HEK293 (cell line): ENCODE results near the gene ASTN2.

Experiments
- CTCF ChIA-PET: fragments of 350-600 bp; formaldehyde crosslinking; extraction: SDS; loops from one replicate; lab custom pipeline; 2021; ENCODE audit warnings: antibody characterized with exemption; lab: Yijun Ruan, JAX
- POLR2A ChIA-PET: fragments of 300-600 bp; formaldehyde crosslinking; extraction: SDS; loops from one replicate; lab custom pipeline; 2020; ENCODE audit warnings: antibody characterized with exemption, inconsistent platforms; lab: Yijun Ruan, JAX
- H3K27ac ChIP-seq: fragments of 200-500 bp; sonication (Bioruptor generic); 2 replicates; pipeline ENCODE4 v1.5.1; 2014; ENCODE audit warnings: low read depth, low read length, control low read depth, inconsistent platforms; ENCODE audit errors: extremely low read depth
- H3K36me3 ChIP-seq, 2 experiments: fragments of 200-500 bp in 1 of 2; sonication (Bioruptor generic) in 1 of 2; 1 replicate in 1 of 2; 2 replicates in 1 of 2; pipeline ENCODE4 v1.5.1; 2014 to 2017; ENCODE audit warnings: inconsistent platforms in 2 of 2, low read length in 2 of 2; ENCODE audit not compliant: control insufficient read depth in 2 of 2, insufficient read depth in 1 of 2
- H3K4me1 ChIP-seq: fragments of 200-500 bp; sonication (Bioruptor generic); 2 replicates; pipeline ENCODE4 v1.5.1; 2014; ENCODE audit warnings: mild to moderate bottlenecking, low read length, inconsistent platforms; ENCODE audit not compliant: control insufficient read depth, insufficient read depth
- H3K4me3 ChIP-seq: 2 replicates; pipeline ENCODE4 v1.5.1; 2011; ENCODE audit warnings: low read depth, mild to moderate bottlenecking, control low read depth, low read length, moderate library complexity
- H3K9me3 ChIP-seq: fragments of 200-500 bp; sonication (Bioruptor generic); 2 replicates; pipeline ENCODE4 v1.5.1; 2014; ENCODE audit warnings: low read depth, low read length, inconsistent platforms; ENCODE audit not compliant: control insufficient read depth, insufficient read depth
- GFI1B ChIP-seq: fragments of 450-650 bp; formaldehyde crosslinking; IDR thresholded peaks from 2 replicates; pipeline ENCODE4 v1.5.1; 2016; ENCODE audit warnings: missing biosample characterization, missing genetic modification characterization
- GLI2 ChIP-seq: fragments of 450-650 bp; formaldehyde crosslinking; IDR thresholded peaks from 2 replicates; pipeline ENCODE4; 2017; ENCODE audit warnings: missing biosample characterization, missing genetic modification characterization, low read depth, borderline replicate concordance
- IKZF3 ChIP-seq: fragments of 450-650 bp; IDR thresholded peaks from 2 replicates; pipeline ENCODE4 v1.5.0; 2018; ENCODE audit warnings: missing biosample characterization, mild to moderate bottlenecking, missing genetic modification characterization, moderate library complexity
- OSR2 ChIP-seq: fragments of 450-650 bp; formaldehyde crosslinking; IDR thresholded peaks from 2 replicates; pipeline ENCODE4 v1.5.1; 2016; ENCODE audit warnings: missing biosample characterization, missing genetic modification characterization
- PRDM1 ChIP-seq: fragments of 450-650 bp; formaldehyde crosslinking; IDR thresholded peaks from 2 replicates; pipeline ENCODE4; 2016; ENCODE audit warnings: missing biosample characterization, missing genetic modification characterization
- YY2 ChIP-seq: fragments of 450-650 bp; formaldehyde crosslinking; IDR thresholded peaks from 2 replicates; pipeline ENCODE4 v1.5.1; 2016; ENCODE audit warnings: missing biosample characterization, missing genetic modification characterization
- ZFP69B ChIP-seq: fragments of 450-650 bp; formaldehyde crosslinking; IDR thresholded peaks from 2 replicates; pipeline ENCODE4 v1.5.1; 2016; ENCODE audit warnings: missing biosample characterization, missing genetic modification characterization
- ZNF16 ChIP-seq: fragments of 450-650 bp; formaldehyde crosslinking; IDR thresholded peaks from 2 replicates; pipeline ENCODE4 v1.5.1; 2016; ENCODE audit warnings: low read depth, missing biosample characterization, missing genetic modification characterization
- ZNF223 ChIP-seq: fragments of 450-650 bp; formaldehyde crosslinking; IDR thresholded peaks from 2 replicates; pipeline ENCODE4 v1.5.1; 2016; ENCODE audit warnings: missing biosample characterization, missing genetic modification characterization
- ZNF239 ChIP-seq: fragments of 450-650 bp; formaldehyde crosslinking; IDR thresholded peaks from 2 replicates; pipeline ENCODE4 v1.5.1; 2016; ENCODE audit warnings: missing biosample characterization, missing genetic modification characterization
- ZNF473 ChIP-seq: fragments of 450-650 bp; formaldehyde crosslinking; IDR thresholded peaks from 2 replicates; pipeline ENCODE4 v1.5.1; 2017; ENCODE audit warnings: missing biosample characterization, missing genetic modification characterization
- ZNF544 ChIP-seq: fragments of 450-650 bp; formaldehyde crosslinking; IDR thresholded peaks from 2 replicates; pipeline ENCODE4 v1.5.0; 2017; ENCODE audit warnings: missing biosample characterization, missing genetic modification characterization
- ZNF561 ChIP-seq: fragments of 450-650 bp; IDR thresholded peaks from 2 replicates; pipeline ENCODE4 v1.5.1; 2018; ENCODE audit warnings: missing biosample characterization, missing genetic modification characterization, borderline replicate concordance
- ZNF596 ChIP-seq: fragments of 450-650 bp; IDR thresholded peaks from 2 replicates; pipeline ENCODE4 v1.5.0; 2018; ENCODE audit warnings: missing biosample characterization, mild to moderate bottlenecking, missing genetic modification characterization, moderate library complexity
- ZNF621 ChIP-seq: fragments of 450-650 bp; formaldehyde crosslinking; IDR thresholded peaks from 2 replicates; pipeline ENCODE4 v1.5.1; 2017; ENCODE audit warnings: missing biosample characterization, missing genetic modification characterization
- ZNF624 ChIP-seq: fragments of 450-650 bp; formaldehyde crosslinking; IDR thresholded peaks from 2 replicates; pipeline ENCODE4 v1.5.1; 2017; ENCODE audit warnings: missing biosample characterization, missing genetic modification characterization
- ZNF747 ChIP-seq: fragments of 450-650 bp; formaldehyde crosslinking; IDR thresholded peaks from 2 replicates; pipeline ENCODE4 v1.5.1; 2016; ENCODE audit warnings: missing biosample characterization, missing genetic modification characterization
- ZNF768 ChIP-seq: fragments of 450-650 bp; formaldehyde crosslinking; IDR thresholded peaks from 2 replicates; pipeline ENCODE4 v1.5.1; 2018; ENCODE audit warnings: missing biosample characterization, mild to moderate bottlenecking, missing genetic modification characterization
- ZNF777 ChIP-seq: fragments of 450-650 bp; formaldehyde crosslinking; IDR thresholded peaks from 2 replicates; pipeline ENCODE4 v1.5.1; 2017; ENCODE audit warnings: missing biosample characterization, missing genetic modification characterization, borderline replicate concordance
- TF ChIP-seq, protein P1 (sequence below): sonication (generic); formaldehyde crosslinking; IDR thresholded peaks from 2 replicates; pipeline ENCODE4 v1.8.1; 2022; ENCODE audit warnings: mild to moderate bottlenecking, moderate library complexity, missing genetic modification reagents
- TF ChIP-seq, protein P2 (sequence below): fragments of 450-650 bp; formaldehyde crosslinking; IDR thresholded peaks from 2 replicates; pipeline ENCODE4 v1.5.1; 2016; ENCODE audit warnings: missing biosample characterization, missing genetic modification characterization
- TF ChIP-seq, protein P3 (sequence below): fragments of 450-650 bp; formaldehyde crosslinking; IDR thresholded peaks from 2 replicates; pipeline ENCODE4 v1.5.1; 2016; ENCODE audit warnings: missing biosample characterization, missing genetic modification characterization
- TF ChIP-seq, protein P4 (sequence below): fragments of 450-650 bp; formaldehyde crosslinking; IDR thresholded peaks from 2 replicates; pipeline ENCODE4 v1.5.1; 2016; ENCODE audit warnings: missing biosample characterization, missing genetic modification characterization
- TF ChIP-seq, protein P5 (sequence below): fragments of 450-650 bp; formaldehyde crosslinking; IDR thresholded peaks from 2 replicates; pipeline ENCODE4 v1.5.1; 2017; ENCODE audit warnings: missing biosample characterization, missing genetic modification characterization

The ASTN2 gene

DNA sequence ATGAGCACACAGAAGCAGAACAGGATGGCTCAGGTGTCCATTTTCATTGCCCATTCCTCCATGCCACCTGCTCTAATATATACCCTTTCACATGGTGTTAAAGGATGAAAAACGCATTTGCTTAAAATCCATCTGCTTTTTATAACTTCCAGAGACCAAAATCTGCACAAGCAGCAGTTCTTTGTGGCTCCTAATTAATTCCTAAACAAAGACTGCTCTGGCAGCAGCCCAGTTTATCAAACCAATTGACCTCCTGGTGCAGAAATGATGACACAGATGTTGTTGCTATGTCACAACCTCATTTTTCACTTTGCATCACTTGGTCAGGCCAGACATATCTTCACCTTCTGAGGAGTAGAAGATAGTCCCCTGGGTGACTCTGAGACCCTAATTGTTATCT, 141.2 kb downstream of the ASTN2 start:
- Histone ChIP-seq H3K36me3 (no peaks in the 10 kb centered on the region), H3K4me1 (no peaks in the 10 kb centered on the region), H3K4me3 (no peak overlapping the region), H3K9me3 (no peaks in the 10 kb centered on the region), H3K27ac (no peak overlapping the region)
- ChIA-PET POLR2A (no interaction called here), CTCF (no interaction called here)
- TF ChIP-seq ZNF561 (tag by site-specific recombination) = no peak
- no peak for TF ChIP-seq ZNF777 (tag by site-specific recombination)
- TF ChIP-seq, protein P1, sequence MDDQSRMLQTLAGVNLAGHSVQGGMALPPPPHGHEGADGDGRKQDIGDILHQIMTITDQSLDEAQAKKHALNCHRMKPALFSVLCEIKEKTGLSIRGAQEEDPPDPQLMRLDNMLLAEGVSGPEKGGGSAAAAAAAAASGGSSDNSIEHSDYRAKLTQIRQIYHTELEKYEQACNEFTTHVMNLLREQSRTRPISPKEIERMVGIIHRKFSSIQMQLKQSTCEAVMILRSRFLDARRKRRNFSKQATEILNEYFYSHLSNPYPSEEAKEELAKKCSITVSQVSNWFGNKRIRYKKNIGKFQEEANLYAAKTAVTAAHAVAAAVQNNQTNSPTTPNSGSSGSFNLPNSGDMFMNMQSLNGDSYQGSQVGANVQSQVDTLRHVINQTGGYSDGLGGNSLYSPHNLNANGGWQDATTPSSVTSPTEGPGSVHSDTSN (CRISPR knock-in tag) = no peak
- no peak for TF ChIP-seq GLI2
- TF ChIP-seq, protein P2, sequence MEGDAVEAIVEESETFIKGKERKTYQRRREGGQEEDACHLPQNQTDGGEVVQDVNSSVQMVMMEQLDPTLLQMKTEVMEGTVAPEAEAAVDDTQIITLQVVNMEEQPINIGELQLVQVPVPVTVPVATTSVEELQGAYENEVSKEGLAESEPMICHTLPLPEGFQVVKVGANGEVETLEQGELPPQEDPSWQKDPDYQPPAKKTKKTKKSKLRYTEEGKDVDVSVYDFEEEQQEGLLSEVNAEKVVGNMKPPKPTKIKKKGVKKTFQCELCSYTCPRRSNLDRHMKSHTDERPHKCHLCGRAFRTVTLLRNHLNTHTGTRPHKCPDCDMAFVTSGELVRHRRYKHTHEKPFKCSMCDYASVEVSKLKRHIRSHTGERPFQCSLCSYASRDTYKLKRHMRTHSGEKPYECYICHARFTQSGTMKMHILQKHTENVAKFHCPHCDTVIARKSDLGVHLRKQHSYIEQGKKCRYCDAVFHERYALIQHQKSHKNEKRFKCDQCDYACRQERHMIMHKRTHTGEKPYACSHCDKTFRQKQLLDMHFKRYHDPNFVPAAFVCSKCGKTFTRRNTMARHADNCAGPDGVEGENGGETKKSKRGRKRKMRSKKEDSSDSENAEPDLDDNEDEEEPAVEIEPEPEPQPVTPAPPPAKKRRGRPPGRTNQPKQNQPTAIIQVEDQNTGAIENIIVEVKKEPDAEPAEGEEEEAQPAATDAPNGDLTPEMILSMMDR = no peak
- no peak for TF ChIP-seq ZNF596 (tag by site-specific recombination)
- no peak for TF ChIP-seq ZNF768 (tag by site-specific recombination)
- no peak for TF ChIP-seq ZNF544 (tag by site-specific recombination)

DNA sequence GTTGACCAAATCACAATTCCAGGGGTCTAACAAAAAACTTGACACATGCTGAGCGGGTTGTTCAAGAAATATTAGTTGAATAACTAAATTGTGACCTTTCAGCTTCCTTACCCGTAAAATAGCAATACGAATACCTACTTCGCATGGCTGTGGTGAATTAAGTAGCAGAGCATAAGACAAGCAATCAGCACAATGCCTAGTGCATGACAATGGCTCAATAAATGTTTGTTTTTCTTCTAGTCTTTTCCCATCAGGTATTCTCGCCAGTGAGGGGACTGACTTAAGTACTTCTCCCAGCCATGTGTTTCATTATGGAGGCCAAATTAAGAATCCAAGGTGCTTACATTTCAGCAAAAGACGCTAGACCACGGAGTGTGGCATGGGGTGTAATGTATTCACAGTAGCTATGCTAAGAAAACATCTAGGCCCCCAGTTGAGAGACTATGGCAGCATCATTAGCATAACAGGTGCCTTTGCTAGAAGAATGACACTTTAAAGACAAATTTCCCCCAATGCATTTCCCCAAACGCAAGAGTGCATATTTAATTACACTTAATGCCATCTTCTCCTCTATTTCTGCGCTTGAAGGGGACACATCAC, 145.9 kb downstream of the ASTN2 start:
- TF ChIP-seq, protein P3, sequence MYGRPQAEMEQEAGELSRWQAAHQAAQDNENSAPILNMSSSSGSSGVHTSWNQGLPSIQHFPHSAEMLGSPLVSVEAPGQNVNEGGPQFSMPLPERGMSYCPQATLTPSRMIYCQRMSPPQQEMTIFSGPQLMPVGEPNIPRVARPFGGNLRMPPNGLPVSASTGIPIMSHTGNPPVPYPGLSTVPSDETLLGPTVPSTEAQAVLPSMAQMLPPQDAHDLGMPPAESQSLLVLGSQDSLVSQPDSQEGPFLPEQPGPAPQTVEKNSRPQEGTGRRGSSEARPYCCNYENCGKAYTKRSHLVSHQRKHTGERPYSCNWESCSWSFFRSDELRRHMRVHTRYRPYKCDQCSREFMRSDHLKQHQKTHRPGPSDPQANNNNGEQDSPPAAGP = no peak
- TF ChIP-seq, protein P4, sequence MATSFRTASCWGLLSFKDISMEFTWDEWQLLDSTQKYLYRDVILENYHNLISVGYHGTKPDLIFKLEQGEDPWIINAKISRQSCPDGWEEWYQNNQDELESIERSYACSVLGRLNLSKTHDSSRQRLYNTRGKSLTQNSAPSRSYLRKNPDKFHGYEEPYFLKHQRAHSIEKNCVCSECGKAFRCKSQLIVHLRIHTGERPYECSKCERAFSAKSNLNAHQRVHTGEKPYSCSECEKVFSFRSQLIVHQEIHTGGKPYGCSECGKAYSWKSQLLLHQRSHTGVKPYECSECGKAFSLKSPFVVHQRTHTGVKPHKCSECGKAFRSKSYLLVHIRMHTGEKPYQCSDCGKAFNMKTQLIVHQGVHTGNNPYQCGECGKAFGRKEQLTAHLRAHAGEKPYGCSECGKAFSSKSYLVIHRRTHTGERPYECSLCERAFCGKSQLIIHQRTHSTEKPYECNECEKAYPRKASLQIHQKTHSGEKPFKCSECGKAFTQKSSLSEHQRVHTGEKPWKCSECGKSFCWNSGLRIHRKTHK (tag by site-specific recombination) = no peak
- TF ChIP-seq ZNF223 (no peak), YY2 (tag by site-specific recombination) (no peak), ZFP69B (tag by site-specific recombination) (no peak), ZNF596 (tag by site-specific recombination) (no peak), ZNF621 (tag by site-specific recombination) (no peak), ZNF16 (tag by site-specific recombination) (no peak), ZNF473 (tag by site-specific recombination) (no peak), IKZF3 (tag by site-specific recombination) (no peak), OSR2 (no peak), GFI1B (no peak), ZNF624 (tag by site-specific recombination) (no peak), ZNF239 (no peak), ZNF747 (no peak), PRDM1 (no peak)
- TF ChIP-seq, protein P5, sequence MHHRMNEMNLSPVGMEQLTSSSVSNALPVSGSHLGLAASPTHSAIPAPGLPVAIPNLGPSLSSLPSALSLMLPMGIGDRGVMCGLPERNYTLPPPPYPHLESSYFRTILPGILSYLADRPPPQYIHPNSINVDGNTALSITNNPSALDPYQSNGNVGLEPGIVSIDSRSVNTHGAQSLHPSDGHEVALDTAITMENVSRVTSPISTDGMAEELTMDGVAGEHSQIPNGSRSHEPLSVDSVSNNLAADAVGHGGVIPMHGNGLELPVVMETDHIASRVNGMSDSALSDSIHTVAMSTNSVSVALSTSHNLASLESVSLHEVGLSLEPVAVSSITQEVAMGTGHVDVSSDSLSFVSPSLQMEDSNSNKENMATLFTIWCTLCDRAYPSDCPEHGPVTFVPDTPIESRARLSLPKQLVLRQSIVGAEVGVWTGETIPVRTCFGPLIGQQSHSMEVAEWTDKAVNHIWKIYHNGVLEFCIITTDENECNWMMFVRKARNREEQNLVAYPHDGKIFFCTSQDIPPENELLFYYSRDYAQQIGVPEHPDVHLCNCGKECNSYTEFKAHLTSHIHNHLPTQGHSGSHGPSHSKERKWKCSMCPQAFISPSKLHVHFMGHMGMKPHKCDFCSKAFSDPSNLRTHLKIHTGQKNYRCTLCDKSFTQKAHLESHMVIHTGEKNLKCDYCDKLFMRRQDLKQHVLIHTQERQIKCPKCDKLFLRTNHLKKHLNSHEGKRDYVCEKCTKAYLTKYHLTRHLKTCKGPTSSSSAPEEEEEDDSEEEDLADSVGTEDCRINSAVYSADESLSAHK (tag by site-specific recombination) = no peak
- TF ChIP-seq, all 188 proteins: peak for 0
- H3K4me3 ChIP-seq = no peak overlapping the region
- ChIA-PET CTCF (interaction anchor here (1.1 kb wide), 1 partner anchor 21 kb away, joined by 4 read pairs; no protein-coding TSS in a partner anchor), POLR2A (no interaction called here)
- H3K27ac ChIP-seq = no peak overlapping the region
- H3K9me3 ChIP-seq = no peaks in the 10 kb centered on the region
- no peaks in the 10 kb centered on the region for H3K36me3 ChIP-seq
- H3K4me1 ChIP-seq = no peaks in the 10 kb centered on the region
